ENCODE data around the gene NCBP1.
"Not testable (repeated sequence)": the region's sequence is repeated elsewhere in the genome, so short reads cannot be mapped to it uniquely, and the experiment has no call there.

NCBP1 gene

GRCh38 chr9:97632985-97633858 is at the start of gene NCBP1, which contains the start of gene TSTD2:
Gene NCBP1 (plus strand): TSS chr9:97633821. CDS start chr9:97633882, 61 bp downstream.
Gene TSTD2 (minus strand): TSS chr9:97633368. CDS start chr9:97627562, 5,806 bp downstream.
- DNase-seq (ENCODE audit: low spot score): peak; percentile 89

- DNase-seq (ENCODE audit: low spot score): not testable (repeated sequence)
These were observed 48.8 kb upstream of the NCBP1 start for GRCh38 chr9:97584778-97585177.

GRCh38 chr9:97586909-97587308 is 46.7 kb upstream of the NCBP1 start:
- not testable (repeated sequence) for DNase-seq (ENCODE audit: low spot score)

GRCh38 chr9:97591535-97591934 is 42.1 kb upstream of the NCBP1 start:
- no peak for DNase-seq (ENCODE audit: low spot score)

GRCh38 chr9:97592126-97592525 is 41.5 kb upstream of the NCBP1 start:
- no peak for DNase-seq (ENCODE audit: low spot score)

- peak; percentile 32 for DNase-seq (ENCODE audit: low spot score)
These were observed 39.7 kb upstream of the NCBP1 start for GRCh38 chr9:97593960-97594359.

GRCh38 chr9:97594381-97594921 is 39.2 kb upstream of the NCBP1 start:
- DNase-seq (ENCODE audit: low spot score): no peak

- DNase-seq (ENCODE audit: low spot score): no peak
These were observed 36.7 kb upstream of the NCBP1 start for GRCh38 chr9:97596906-97597305.

- peak; percentile 70 for DNase-seq (ENCODE audit: low spot score)
These were observed 34.9 kb upstream of the NCBP1 start for GRCh38 chr9:97598461-97599288.

- DNase-seq (ENCODE audit: low spot score): no peak
These were observed 34.2 kb upstream of the NCBP1 start for GRCh38 chr9:97599314-97599846.

- no peak for DNase-seq (ENCODE audit: low spot score)
These were observed 32.9 kb upstream of the NCBP1 start for GRCh38 chr9:97600531-97601227.

GRCh38 chr9:97601228-97601898 is 32.3 kb upstream of the NCBP1 start:
- no peak for DNase-seq (ENCODE audit: low spot score)

GRCh38 chr9:97602430-97602829 is 31.2 kb upstream of the NCBP1 start:
- DNase-seq (ENCODE audit: low spot score): no peak

- no peak for DNase-seq (ENCODE audit: low spot score)
These were observed 28.5 kb upstream of the NCBP1 start for GRCh38 chr9:97604901-97605645.

- DNase-seq (ENCODE audit: low spot score): peak; percentile 43
These were observed 18.1 kb upstream of the NCBP1 start for GRCh38 chr9:97615439-97616072.

- DNase-seq (ENCODE audit: low spot score): no peak
These were observed 15.6 kb upstream of the NCBP1 start for GRCh38 chr9:97617939-97618416.

- not testable (repeated sequence) for DNase-seq (ENCODE audit: low spot score)
These were observed 13.6 kb upstream of the NCBP1 start for GRCh38 chr9:97620063-97620462.

- DNase-seq (ENCODE audit: low spot score): not testable (repeated sequence)
These were observed 11.1 kb upstream of the NCBP1 start for GRCh38 chr9:97622483-97622882.

GRCh38 chr9:97623946-97624345 is 9.7 kb upstream of the NCBP1 start:
- DNase-seq (ENCODE audit: low spot score): no peak

GRCh38 chr9:97625620-97626019 is 8.0 kb upstream of the NCBP1 start:
- no peak for DNase-seq (ENCODE audit: low spot score)

All from hepatic stellate cell (primary cell).